ENCODE results near the gene TKTL1. TPM values are rescaled to one million over a fixed set of nuclear protein-coding genes. Genes with fewer than 3 reads are reported as not detected.
"Not testable (repeated sequence)": the region's sequence is repeated elsewhere in the genome, so short reads cannot be mapped to it uniquely, and the experiment has no call there.

TKTL1 gene
- total RNA-seq, result not detected in 2 replicates
- long read RNA-seq, result 0 reads

- no peak within 1 kb of the TSS for H3K27ac Mint-ChIP-seq
- no peak for DNase-seq (ENCODE audit: low spot score, unreplicated experiment)
- H3K4me3 Mint-ChIP-seq (ENCODE audit: low read depth), result no peak within 1 kb of the TSS
- H3K27me3 Mint-ChIP-seq, result no peaks in the 10 kb centered on the region
- H3K36me3 Mint-ChIP-seq (ENCODE audit: insufficient read depth), result no peaks in the 10 kb centered on the region
- H3K4me1 Mint-ChIP-seq (ENCODE audit: low read depth), result no peaks in the 10 kb centered on the region
- TF ChIP-seq CTCF (IDR thresholded peaks at IDR 0.05; ENCODE audit: unreplicated experiment), result no peak
- H3K9me3 Mint-ChIP-seq (ENCODE audit: low read depth), result peaks cover 13% of the 10 kb centered on the region
These were observed at the start of gene TKTL1 for GRCh38 chrX:154295664-154296310. TKTL1 (plus strand) TSS chrX:154295795; CDS start chrX:154295860, 65 bp downstream.

- H3K4me3 Mint-ChIP-seq (ENCODE audit: low read depth); DNase-seq (ENCODE audit: low spot score, unreplicated experiment); H3K36me3 Mint-ChIP-seq (ENCODE audit: insufficient read depth); H3K9me3 Mint-ChIP-seq (ENCODE audit: low read depth); H3K4me1 Mint-ChIP-seq (ENCODE audit: low read depth); H3K27me3 Mint-ChIP-seq; H3K27ac Mint-ChIP-seq: not testable (repeated sequence)
These were observed 48.1 kb upstream of the TKTL1 start for GRCh38 chrX:154247377-154248045.

- not testable (repeated sequence) for H3K9me3 Mint-ChIP-seq (ENCODE audit: low read depth); H3K27ac Mint-ChIP-seq; DNase-seq (ENCODE audit: low spot score, unreplicated experiment); H3K4me1 Mint-ChIP-seq (ENCODE audit: low read depth); H3K27me3 Mint-ChIP-seq; H3K4me3 Mint-ChIP-seq (ENCODE audit: low read depth); H3K36me3 Mint-ChIP-seq (ENCODE audit: insufficient read depth)
These were observed 47.5 kb upstream of the TKTL1 start for GRCh38 chrX:154248076-154248475.

- H3K4me3 Mint-ChIP-seq (ENCODE audit: low read depth); H3K27ac Mint-ChIP-seq; H3K27me3 Mint-ChIP-seq; H3K36me3 Mint-ChIP-seq (ENCODE audit: insufficient read depth); H3K9me3 Mint-ChIP-seq (ENCODE audit: low read depth); H3K4me1 Mint-ChIP-seq (ENCODE audit: low read depth); DNase-seq (ENCODE audit: low spot score, unreplicated experiment): not testable (repeated sequence)
These were observed 38.3 kb upstream of the TKTL1 start, which contains the start of gene OPN1MW3 for GRCh38 chrX:154257282-154257681. OPN1MW3 (plus strand) TSS chrX:154257582; CDS start chrX:154257620, 38 bp downstream.

- not testable (repeated sequence) for H3K4me3 Mint-ChIP-seq (ENCODE audit: low read depth); H3K36me3 Mint-ChIP-seq (ENCODE audit: insufficient read depth)
These were observed 36.9 kb upstream of the TKTL1 start for GRCh38 chrX:154258711-154259110.

GRCh38 chrX:154263072-154263471 lies 32.5 kb upstream of the TKTL1 start:
- not testable (repeated sequence) for H3K4me3 Mint-ChIP-seq (ENCODE audit: low read depth); H3K9me3 Mint-ChIP-seq (ENCODE audit: low read depth); H3K4me1 Mint-ChIP-seq (ENCODE audit: low read depth); H3K27me3 Mint-ChIP-seq; DNase-seq (ENCODE audit: low spot score, unreplicated experiment); H3K27ac Mint-ChIP-seq; H3K36me3 Mint-ChIP-seq (ENCODE audit: insufficient read depth)

More at GRCh38 chrX:154258711-154259110, 36.9 kb upstream of the TKTL1 start:
- DNase-seq (ENCODE audit: low spot score, unreplicated experiment); H3K27me3 Mint-ChIP-seq; H3K27ac Mint-ChIP-seq; H3K9me3 Mint-ChIP-seq (ENCODE audit: low read depth); H3K4me1 Mint-ChIP-seq (ENCODE audit: low read depth): not testable (repeated sequence)

GRCh38 chrX:154269245-154269644 lies 26.4 kb upstream of the TKTL1 start:
- H3K4me3 Mint-ChIP-seq (ENCODE audit: low read depth); H3K27ac Mint-ChIP-seq; DNase-seq (ENCODE audit: low spot score, unreplicated experiment); H3K36me3 Mint-ChIP-seq (ENCODE audit: insufficient read depth); H3K9me3 Mint-ChIP-seq (ENCODE audit: low read depth); H3K27me3 Mint-ChIP-seq; H3K4me1 Mint-ChIP-seq (ENCODE audit: low read depth): not testable (repeated sequence)

GRCh38 chrX:154284489-154285338 lies 10.9 kb upstream of the TKTL1 start:
- not testable (repeated sequence) for H3K27me3 Mint-ChIP-seq

GRCh38 chrX:154286406-154286805 lies 9.2 kb upstream of the TKTL1 start:
- not testable (repeated sequence) for H3K27me3 Mint-ChIP-seq; H3K9me3 Mint-ChIP-seq (ENCODE audit: low read depth); DNase-seq (ENCODE audit: low spot score, unreplicated experiment); H3K36me3 Mint-ChIP-seq (ENCODE audit: insufficient read depth); H3K4me3 Mint-ChIP-seq (ENCODE audit: low read depth); H3K27ac Mint-ChIP-seq; H3K4me1 Mint-ChIP-seq (ENCODE audit: low read depth)

More at GRCh38 chrX:154284489-154285338, 10.9 kb upstream of the TKTL1 start:
- not testable (repeated sequence) for H3K9me3 Mint-ChIP-seq (ENCODE audit: low read depth); H3K4me3 Mint-ChIP-seq (ENCODE audit: low read depth); H3K36me3 Mint-ChIP-seq (ENCODE audit: insufficient read depth); DNase-seq (ENCODE audit: low spot score, unreplicated experiment); H3K4me1 Mint-ChIP-seq (ENCODE audit: low read depth); H3K27ac Mint-ChIP-seq

Data from progenitor cell of endocrine pancreas (in vitro differentiated cells).